Uterus (tissue), 2 donors: ENCODE results near the gene RGS10.

Source experiments
- CTCF ChIP-seq, 4 experiments: fragments of 200-600 bp in 2 of 4; fragments of 450-650 bp in 2 of 4; sonication (generic) in 2 of 4; IDR thresholded peaks; one replicate each; pipeline ENCODE4 v1.5.1; 2016 to 2019; ENCODE audit warnings: antibody characterized with exemption in 4 of 4, mild to moderate bottlenecking in 2 of 4, moderate library complexity in 1 of 4
- POLR2A ChIP-seq, 2 donors: fragments of 450-650 bp; IDR thresholded peaks; one replicate each; pipeline ENCODE4 v1.6.1; 2016; ENCODE audit warnings: antibody characterized with exemption in 2 of 2, mild to moderate bottlenecking in 1 of 2, moderate library complexity in 1 of 2

- TF ChIP-seq CTCF (IDR thresholded peaks at IDR 0.05) (no peak), POLR2A (IDR thresholded peaks at IDR 0.05) (no peak)
Measured at GRCh38 chr10:119470920-119471702, 71.4 kb downstream of the RGS10 start.
